Endodermal cell (in vitro differentiated cells): Measurements from ENCODE around the gene MALRD1. TPM values are rescaled to one million over a fixed set of nuclear protein-coding genes. Genes with fewer than 3 reads are reported as not detected.

Source experiments
- DNase-seq: peaks from one replicate; pipeline ENCODE4 v3.0.0-alpha.2; 2017
- H3K27ac ChIP-seq: 2 replicates; pipeline ENCODE4 v1.5.1; 2013; ENCODE audit warnings: mild to moderate bottlenecking, low read depth, low read length, moderate library complexity
- H3K27me3 ChIP-seq: 2 replicates; pipeline ENCODE4 v1.6.1; 2013; ENCODE audit warnings: mild to moderate bottlenecking, low read length, moderate library complexity; ENCODE audit not compliant: insufficient read depth, control insufficient read depth, poor library complexity, severe bottlenecking
- H3K36me3 ChIP-seq: 2 replicates; pipeline ENCODE4 v1.7.0; 2013; ENCODE audit warnings: mild to moderate bottlenecking, low read length, moderate library complexity; ENCODE audit not compliant: control insufficient read depth, insufficient read depth
- H3K4me1 ChIP-seq: one replicate; pipeline ENCODE4 v1.7.0; 2013; ENCODE audit warnings: low read length; ENCODE audit not compliant: control insufficient read depth, insufficient read depth
- H3K4me3 ChIP-seq: 2 replicates; pipeline ENCODE4 v1.5.1; 2013; ENCODE audit warnings: mild to moderate bottlenecking, low read length, moderate library complexity
- H3K9ac ChIP-seq: 2 replicates; pipeline ENCODE4 v1.6.1; 2013; ENCODE audit warnings: mild to moderate bottlenecking, low read length, moderate library complexity; ENCODE audit not compliant: poor library complexity, severe bottlenecking; ENCODE audit errors: extremely low read depth
- H3K9me3 ChIP-seq: 2 replicates; pipeline ENCODE4 v1.6.1; 2013; ENCODE audit warnings: mild to moderate bottlenecking, low read length, moderate library complexity; ENCODE audit not compliant: control insufficient read depth
- H3K27ac Mint-ChIP-seq: 2 replicates; pipeline ENCODE4 v1.8.0; 2020; ENCODE audit warnings: mixed read lengths
- H3K27me3 Mint-ChIP-seq: 2 replicates; pipeline ENCODE4 v1.8.0; 2021; ENCODE audit warnings: mild to moderate bottlenecking, mixed read lengths; ENCODE audit not compliant: insufficient read depth
- H3K36me3 Mint-ChIP-seq: 2 replicates; pipeline ENCODE4 v1.8.0; 2020; ENCODE audit warnings: low read depth, mixed read lengths
- H3K4me1 Mint-ChIP-seq: 2 replicates; pipeline ENCODE4 v1.8.0; 2020; ENCODE audit warnings: mixed read lengths
- H3K4me3 Mint-ChIP-seq: 2 replicates; pipeline ENCODE4 v1.8.0; 2020; ENCODE audit warnings: mild to moderate bottlenecking, moderate library complexity, mixed read lengths
- H3K9me3 Mint-ChIP-seq: 2 replicates; pipeline ENCODE4 v1.8.0; 2020; ENCODE audit warnings: mild to moderate bottlenecking, mixed read lengths
- CTCF ChIP-seq: fragments of 200-600 bp; sonication (generic); conservative IDR thresholded peaks from 2 replicates; pipeline ENCODE4 v1.5.0; 2021; ENCODE audit warnings: antibody characterized with exemption, mild to moderate bottlenecking
- WGBS, 2 experiments: methylation state at CpG; one replicate each; pipeline versions ENCODE4 v1.1.5 to v1.1.7; 2013; ENCODE audit warnings: missing lambda C conversion rate in 2 of 2, mixed read lengths in 1 of 2; ENCODE audit not compliant: insufficient coverage in 1 of 2, insufficient read length in 1 of 2; 5-methylcytosine and 5-hydroxymethylcytosine counted together
- total RNA-seq, 2 donors: library from RNA; stranded (reverse); fragmentation: NEBNext Ultra II Directional in 1 of 2; extraction: Animal tissue kit (Norgen Biotek cat#: 25700) in 1 of 2; gene quantifications; 2 replicates in 1 of 2; 3 replicates in 1 of 2; pipeline ENCODE4 v1.2.1, GENCODE V29; 2021

MALRD1 gene
- total RNA-seq, 2 donors from 2014 or later = 0.64 to 1.5 TPM

- Histone ChIP-seq H3K27ac (no peak overlapping the region), H3K4me3 (no peak overlapping the region), H3K9me3 (no peaks in the 10 kb centered on the region), H3K9ac (no peak overlapping the region), H3K27me3 (peaks cover 19% of the 10 kb centered on the region), H3K36me3 (no peaks in the 10 kb centered on the region), H3K4me1 (peaks cover 7% of the 10 kb centered on the region)
- no peak overlapping the region for H3K27ac Mint-ChIP-seq
- H3K4me1 Mint-ChIP-seq = peaks cover 10% of the 10 kb centered on the region
- H3K36me3 Mint-ChIP-seq = no peaks in the 10 kb centered on the region
- H3K27me3 Mint-ChIP-seq = no peaks in the 10 kb centered on the region
- H3K9me3 Mint-ChIP-seq = no peaks in the 10 kb centered on the region
- TF ChIP-seq CTCF = no peak
- H3K4me3 Mint-ChIP-seq = no peak overlapping the region
- WGBS, 2 experiments = 57% methylated on average over 3 of the region's 3 CpGs; no CpG with 5 or more reads in 1 of the 2 experiments
- DNase-seq = no peak
Observed at GRCh38 chr10:19576576-19576975, 528.0 kb downstream of the MALRD1 start.

GRCh38 chr10:19577381-19577780 lies 528.8 kb downstream of the MALRD1 start:
- Histone ChIP-seq H3K4me3 (no peak overlapping the region), H3K9ac (no peak overlapping the region), H3K27me3 (peaks cover 19% of the 10 kb centered on the region), H3K9me3 (no peaks in the 10 kb centered on the region), H3K27ac (no peak overlapping the region), H3K36me3 (no peaks in the 10 kb centered on the region), H3K4me1 (peaks cover 7% of the 10 kb centered on the region)
- Mint-ChIP-seq H3K27ac (no peak overlapping the region), H3K27me3 (no peaks in the 10 kb centered on the region), H3K4me1 (peaks cover 10% of the 10 kb centered on the region), H3K4me3 (no peak overlapping the region), H3K9me3 (no peaks in the 10 kb centered on the region), H3K36me3 (no peaks in the 10 kb centered on the region)
- no peak for TF ChIP-seq CTCF
- WGBS, 2 experiments = no CpG with 5 or more reads among the region's 2 CpGs
- no peak for DNase-seq

- H3K27me3 Mint-ChIP-seq = no peaks in the 10 kb centered on the region
- Histone ChIP-seq H3K36me3 (no peaks in the 10 kb centered on the region), H3K4me1 (peaks cover 7% of the 10 kb centered on the region), H3K27me3 (peaks cover 19% of the 10 kb centered on the region), H3K4me3 (no peak overlapping the region), H3K9me3 (no peaks in the 10 kb centered on the region), H3K27ac (no peak overlapping the region), H3K9ac (no peak overlapping the region)
- H3K4me1 Mint-ChIP-seq = peaks cover 10% of the 10 kb centered on the region
- H3K36me3 Mint-ChIP-seq = no peaks in the 10 kb centered on the region
- H3K9me3 Mint-ChIP-seq = no peaks in the 10 kb centered on the region
- no peak for DNase-seq
- no peak overlapping the region for H3K4me3 Mint-ChIP-seq
- WGBS, 2 experiments = 60% methylated on average over 1 of the region's 1 CpG; no CpG with 5 or more reads in 1 of the 2 experiments
- no peak for TF ChIP-seq CTCF
- H3K27ac Mint-ChIP-seq = no peak overlapping the region
Observed at GRCh38 chr10:19577807-19578206, 529.2 kb downstream of the MALRD1 start.
